PC-9 (cell line): ENCODE data around the gene PSMB5. TPM values are rescaled to one million over a fixed set of nuclear protein-coding genes. Genes with fewer than 3 reads are reported as not detected.

Source experiments
- BruUV-seq: library from RNA; stranded (reverse); fragments of 400-500 nt; replicated peaks from 2 replicates; lab custom pipeline; 2021; lab: Mats Ljungman, UMichigan
- CTCF ChIA-PET: fragments of 300-600 bp; sonication (Branson Sonifier 250); formaldehyde crosslinking; loops from one replicate; lab custom pipeline; 2022; ENCODE audit warnings: antibody characterized with exemption; lab: Charles Lee
- POLR2A ChIA-PET: fragments of 300-600 bp; sonication (Branson Sonifier 250); formaldehyde crosslinking; loops from one replicate; lab custom pipeline; 2022; ENCODE audit warnings: antibody characterized with exemption; ENCODE audit not compliant: unreplicated experiment; lab: Charles Lee
- DNase-seq, 2 experiments: peaks; one replicate each; pipeline versions ENCODE4 v3.0.0 to v3.0.0-alpha.2; 2015 to 2022; ENCODE audit warnings: mixed read lengths in 1 of 2
- H2AFZ ChIP-seq: fragments of 200-600 bp; sonication (generic); 2 replicates; pipeline ENCODE4 v1.8.1; 2017; ENCODE audit warnings: antibody characterized with exemption
- H3F3A ChIP-seq: fragments of 200-600 bp; sonication (generic); 2 replicates; pipeline ENCODE4 v1.8.1; 2017; ENCODE audit warnings: antibody characterized with exemption, mild to moderate bottlenecking, low read depth; ENCODE audit not compliant: insufficient read depth
- H3K27ac ChIP-seq: fragments of 200-600 bp; sonication (generic); 2 replicates; pipeline ENCODE4 v1.6.1; 2016; ENCODE audit warnings: mixed run types
- H3K27me3 ChIP-seq: fragments of 200-600 bp; sonication (generic); 2 replicates; pipeline ENCODE4 v1.6.1; 2016; ENCODE audit warnings: low read depth, mixed run types; ENCODE audit not compliant: insufficient read depth
- H3K36me3 ChIP-seq: fragments of 200-600 bp; sonication (generic); 2 replicates; pipeline ENCODE4 v1.6.1; 2016; ENCODE audit warnings: low read depth, mixed run types
- H3K4me1 ChIP-seq: fragments of 200-600 bp; sonication (generic); replicated peaks from 2 replicates; pipeline ENCODE4 v1.6.1; 2016; ENCODE audit warnings: mixed run types; ENCODE audit not compliant: insufficient read depth
- H3K4me2 ChIP-seq: fragments of 200-600 bp; sonication (generic); 2 replicates; pipeline ENCODE4 v1.6.1; 2017; ENCODE audit warnings: mixed run types
- H3K4me3 ChIP-seq: fragments of 200-600 bp; sonication (generic); 2 replicates; pipeline ENCODE4 v1.6.1; 2016; ENCODE audit warnings: mixed run types
- H3K79me2 ChIP-seq: fragments of 200-600 bp; sonication (generic); 2 replicates; pipeline ENCODE4 v1.6.1; 2017; ENCODE audit warnings: low read depth, mixed run types
- H3K9me2 ChIP-seq: fragments of 200-600 bp; sonication (generic); 2 replicates; pipeline ENCODE4 v1.8.1; 2017; ENCODE audit warnings: mild to moderate bottlenecking; ENCODE audit not compliant: insufficient read depth
- H3K9me3 ChIP-seq: fragments of 200-600 bp; sonication (generic); 2 replicates; pipeline ENCODE4 v1.8.1; 2016; ENCODE audit warnings: low read depth; ENCODE audit not compliant: insufficient read depth
- H4K20me1 ChIP-seq: fragments of 200-600 bp; sonication (generic); 2 replicates; pipeline ENCODE4 v1.8.1; 2017; ENCODE audit not compliant: insufficient read depth
- EZH2 ChIP-seq: fragments of 200-600 bp; sonication (generic); IDR thresholded peaks from 2 replicates; pipeline ENCODE4 v1.8.0; 2017; ENCODE audit warnings: antibody characterized with exemption, low read depth
- intact Hi-C: fragments of 100-400 bp; cut with micrococcal nuclease; formaldehyde crosslinking; loops from one replicate; pipeline ENCODE4 v1.10.0; 2022; ENCODE audit not compliant: unreplicated experiment
- total RNA-seq: library from RNA; stranded (reverse); gene quantifications from 2 replicates; pipeline ENCODE4 v1.2.3, GENCODE V29; 2021
- TF ChIP-seq, protein P1 (sequence below): fragments of 200-600 bp; sonication (generic); conservative IDR thresholded peaks from 2 replicates; pipeline ENCODE4 v1.6.1; 2017; ENCODE audit warnings: mixed run types, antibody characterized with exemption, mild to moderate bottlenecking, moderate library complexity

The PSMB5 gene
- total RNA-seq, 1 experiment from 2014 or later, result 122 TPM

DNA sequence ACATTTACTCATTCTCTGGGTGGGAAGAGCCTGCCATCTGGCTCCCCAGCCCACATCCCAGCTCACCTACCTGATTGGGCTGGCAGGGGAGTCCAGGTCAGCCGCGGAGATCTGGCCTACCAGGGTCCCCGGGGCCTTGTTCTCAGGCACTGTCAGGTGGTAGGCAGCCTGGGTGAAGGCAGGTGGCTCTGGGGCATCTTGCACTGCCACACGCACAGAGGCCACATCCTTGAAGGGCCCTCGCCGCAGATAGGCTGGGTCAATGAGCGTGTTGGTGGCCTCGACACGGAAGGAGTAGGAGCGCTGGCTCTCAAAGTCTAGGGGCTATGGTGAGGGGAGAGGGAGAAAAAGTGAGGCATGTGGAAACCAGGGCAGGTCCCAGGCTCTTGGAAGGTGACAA lies 18.7 kb upstream of the PSMB5 start:
- no peaks in the 10 kb centered on the region for H3K9me2 ChIP-seq
- H3K36me3 ChIP-seq, result no peaks in the 10 kb centered on the region
- intact Hi-C loops, result no loop called here
- no peaks in the 10 kb centered on the region for H3K79me2 ChIP-seq
- TF ChIP-seq EZH2, result no peak
- TF ChIP-seq, protein P1, sequence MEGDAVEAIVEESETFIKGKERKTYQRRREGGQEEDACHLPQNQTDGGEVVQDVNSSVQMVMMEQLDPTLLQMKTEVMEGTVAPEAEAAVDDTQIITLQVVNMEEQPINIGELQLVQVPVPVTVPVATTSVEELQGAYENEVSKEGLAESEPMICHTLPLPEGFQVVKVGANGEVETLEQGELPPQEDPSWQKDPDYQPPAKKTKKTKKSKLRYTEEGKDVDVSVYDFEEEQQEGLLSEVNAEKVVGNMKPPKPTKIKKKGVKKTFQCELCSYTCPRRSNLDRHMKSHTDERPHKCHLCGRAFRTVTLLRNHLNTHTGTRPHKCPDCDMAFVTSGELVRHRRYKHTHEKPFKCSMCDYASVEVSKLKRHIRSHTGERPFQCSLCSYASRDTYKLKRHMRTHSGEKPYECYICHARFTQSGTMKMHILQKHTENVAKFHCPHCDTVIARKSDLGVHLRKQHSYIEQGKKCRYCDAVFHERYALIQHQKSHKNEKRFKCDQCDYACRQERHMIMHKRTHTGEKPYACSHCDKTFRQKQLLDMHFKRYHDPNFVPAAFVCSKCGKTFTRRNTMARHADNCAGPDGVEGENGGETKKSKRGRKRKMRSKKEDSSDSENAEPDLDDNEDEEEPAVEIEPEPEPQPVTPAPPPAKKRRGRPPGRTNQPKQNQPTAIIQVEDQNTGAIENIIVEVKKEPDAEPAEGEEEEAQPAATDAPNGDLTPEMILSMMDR, result no peak
- H3K4me2 ChIP-seq, result no peak overlapping the region
- H3F3A ChIP-seq, result peaks cover 11% of the 10 kb centered on the region
- no peaks in the 10 kb centered on the region for H3K9me3 ChIP-seq
- BruUV-seq, result no TSS peak
- no peak overlapping the region for H2AFZ ChIP-seq
- H3K27ac ChIP-seq, result no peak overlapping the region
- POLR2A ChIA-PET, result interaction anchor here (0.6 kb wide), 1 partner anchor 10 kb away, joined by 4 read pairs; no protein-coding TSS in a partner anchor
- peaks cover 8% of the 10 kb centered on the region; the same call in 1 of the 2 replicates for H3K4me1 ChIP-seq
- no peak overlapping the region for H3K4me3 ChIP-seq
- no peak for DNase-seq
- no peaks in the 10 kb centered on the region for H4K20me1 ChIP-seq
- CTCF ChIA-PET, result interaction anchor here (0.6 kb wide), 1 partner anchor 137 kb away, joined by 3 read pairs; no protein-coding TSS in a partner anchor
- no peaks in the 10 kb centered on the region for H3K27me3 ChIP-seq

DNA sequence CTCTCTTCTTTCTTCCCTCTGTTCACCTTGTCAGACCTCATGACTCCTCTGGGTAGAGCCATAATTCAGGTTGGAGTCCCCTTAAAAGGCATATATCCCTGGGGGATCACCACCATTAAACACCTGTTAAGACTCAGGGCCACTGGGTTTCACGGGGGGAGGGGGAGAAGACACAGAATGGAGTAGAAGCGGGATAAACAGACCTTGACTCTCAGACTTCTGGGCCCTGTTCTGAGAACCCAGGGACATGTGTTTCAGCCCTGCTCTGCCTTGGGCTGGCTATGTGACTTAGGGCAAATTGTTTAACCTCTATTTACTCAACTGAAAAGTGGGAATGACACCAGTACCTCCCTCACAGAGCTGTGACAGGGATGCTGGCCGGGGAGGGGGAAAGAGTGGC lies 18.0 kb upstream of the PSMB5 start:
- Histone ChIP-seq H3K36me3 (no peaks in the 10 kb centered on the region), H3K9me2 (no peaks in the 10 kb centered on the region), H3K27ac (no peak overlapping the region), H3K79me2 (no peaks in the 10 kb centered on the region), H4K20me1 (no peaks in the 10 kb centered on the region), H3K4me3 (no peak overlapping the region), H3K9me3 (no peaks in the 10 kb centered on the region), H3F3A (peaks cover 5% of the 10 kb centered on the region; the same call in 1 of the 2 replicates), H3K4me1 (peaks cover 8% of the 10 kb centered on the region; the same call in 1 of the 2 replicates), H3K4me2 (no peak overlapping the region), H2AFZ (no peak overlapping the region), H3K27me3 (no peaks in the 10 kb centered on the region)
- no TSS peak for BruUV-seq
- ChIA-PET POLR2A (interaction anchor here (0.6 kb wide), 2 partner anchors 10 to 66 kb away, joined by 3 to 4 read pairs; no protein-coding TSS in a partner anchor), CTCF (no interaction called here)
- DNase-seq, result no peak
- TF ChIP-seq, protein P1, result no peak
- intact Hi-C loops, result no loop called here

DNA sequence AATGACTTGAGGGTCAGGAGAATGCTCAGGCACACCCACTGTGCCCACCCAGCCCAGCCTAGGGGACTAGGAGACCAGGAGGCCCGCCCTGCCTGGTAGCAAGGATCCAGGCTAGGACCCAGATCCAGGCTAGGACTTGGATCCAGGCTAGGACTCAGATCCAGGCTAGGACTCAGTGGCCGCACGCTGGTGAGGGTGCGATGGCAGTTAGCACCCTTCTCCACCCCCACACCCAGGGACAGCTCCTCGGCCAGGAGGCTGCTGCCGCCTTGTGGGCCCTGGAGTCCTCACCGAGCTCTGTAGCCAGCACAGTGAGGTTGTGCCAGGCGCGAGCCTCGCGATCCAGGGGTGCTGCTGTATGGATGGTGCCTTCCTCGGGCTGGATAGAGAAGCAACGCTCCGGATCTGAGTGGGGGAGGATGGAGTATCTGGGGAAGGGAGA lies 17.5 kb upstream of the PSMB5 start:
- BruUV-seq, result no TSS peak
- no peaks in the 10 kb centered on the region for H3K9me3 ChIP-seq

More for the DNA sequence above, 17.5 kb upstream of the PSMB5 start:
- no peaks in the 10 kb centered on the region for H3K9me2 ChIP-seq
- H3K4me3 ChIP-seq, result no peak overlapping the region
- H3K27me3 ChIP-seq, result no peaks in the 10 kb centered on the region
- no peaks in the 10 kb centered on the region for H4K20me1 ChIP-seq
- ChIA-PET CTCF (no interaction called here), POLR2A (interaction anchor here (0.6 kb wide), 1 partner anchor 66 kb away, joined by 3 read pairs; no protein-coding TSS in a partner anchor)
- no peak overlapping the region for H2AFZ ChIP-seq
- intact Hi-C loops, result no loop called here
- H3F3A ChIP-seq, result peaks cover 5% of the 10 kb centered on the region; the same call in 1 of the 2 replicates
- DNase-seq, result no peak
- H3K79me2 ChIP-seq, result no peaks in the 10 kb centered on the region
- no peak overlapping the region for H3K27ac ChIP-seq
- peaks cover 8% of the 10 kb centered on the region; the same call in 1 of the 2 replicates for H3K4me1 ChIP-seq
- H3K4me2 ChIP-seq, result no peak overlapping the region
- H3K36me3 ChIP-seq, result no peaks in the 10 kb centered on the region
- TF ChIP-seq EZH2, result no peak
